Esophagus muscularis mucosa (tissue), 4 donors: ENCODE measurements around the gene SPATA33. TPM values are rescaled to one million over a fixed set of nuclear protein-coding genes. Genes with fewer than 3 reads are reported as not detected.
A peak's percentile ranks its signal among the peaks of the same experiment; 100 is the strongest.

Experiments
- DNase-seq: peaks from one replicate; pipeline ENCODE4 v3.0.0-alpha.2; 2017; ENCODE audit errors: extremely low spot score
- H3K27ac ChIP-seq, 4 donors: fragments of 200-600 bp; sonication (generic); replicated peaks in 1 of 4; 1 replicate in 3 of 4; 2 replicates in 1 of 4; pipeline ENCODE4 v1.5.1; 2016 to 2019; ENCODE audit warnings: mild to moderate bottlenecking in 1 of 4
- H3K27me3 ChIP-seq, 4 donors: fragments of 200-600 bp; sonication (generic); one replicate each; pipeline versions ENCODE4 v1.5.1 to v1.6.0; 2016 to 2019
- H3K36me3 ChIP-seq, 4 donors: fragments of 200-600 bp; sonication (generic); one replicate each; pipeline ENCODE4 v1.5.1; 2016 to 2019
- H3K4me1 ChIP-seq, 4 donors: fragments of 200-600 bp; sonication (generic); one replicate each; pipeline ENCODE4 v1.5.1; 2016 to 2019
- H3K4me3 ChIP-seq, 4 donors: fragments of 200-600 bp; sonication (generic); 1 replicate in 2 of 4; 2 replicates in 2 of 4; pipeline ENCODE4 v1.5.1; 2016 to 2019; ENCODE audit warnings: mild to moderate bottlenecking in 4 of 4, moderate library complexity in 1 of 4
- H3K9me3 ChIP-seq, 4 donors: fragments of 200-600 bp; sonication (generic); 1 replicate in 3 of 4; 2 replicates in 1 of 4; pipeline ENCODE4 v1.5.1; 2016 to 2019
- EP300 ChIP-seq: sonication (generic); formaldehyde crosslinking; IDR thresholded peaks from one replicate; pipeline ENCODE4 v1.6.1; 2017; ENCODE audit warnings: antibody characterized with exemption
- POLR2A ChIP-seq: fragments of 450-650 bp; IDR thresholded peaks from one replicate; pipeline ENCODE4 v1.6.1; 2017; ENCODE audit warnings: antibody characterized with exemption, moderate library complexity, mild to moderate bottlenecking, low read depth
- POLR2AphosphoS5 ChIP-seq, 2 donors: sonication (generic); formaldehyde crosslinking; IDR thresholded peaks; one replicate each; pipeline ENCODE4 v1.6.1; 2017; ENCODE audit warnings: antibody characterized with exemption in 2 of 2
- WGBS: methylation state at CpG from one replicate; pipeline ENCODE4 v1.1.5; 2018; 5-methylcytosine and 5-hydroxymethylcytosine counted together
- intact Hi-C: fragments of 100-400 bp; cut with DNase I; formaldehyde crosslinking; loops from one replicate; pipeline ENCODE4 v1.15.1; 2023
- total RNA-seq, 4 donors: library from RNA; depleted of rRNA; stranded (reverse); fragments of >200 nt; gene quantifications; one replicate each; pipeline versions ENCODE4 v1.1.0 to v1.2.1, GENCODE V29; 2016
- TF ChIP-seq, protein P1 (sequence below), 3 experiments: fragments of 200-600 bp in 2 of 3; fragments of 450-650 bp in 1 of 3; sonication (generic) in 2 of 3; IDR thresholded peaks; one replicate each; pipeline ENCODE4 v1.5.1; 2017 to 2019; ENCODE audit warnings: antibody characterized with exemption in 3 of 3, mild to moderate bottlenecking in 2 of 3, moderate library complexity in 1 of 3

The SPATA33 gene
- total RNA-seq, 4 donors from 2014 or later: 2.2 to 4.9 (median 3.6) TPM

DNA sequence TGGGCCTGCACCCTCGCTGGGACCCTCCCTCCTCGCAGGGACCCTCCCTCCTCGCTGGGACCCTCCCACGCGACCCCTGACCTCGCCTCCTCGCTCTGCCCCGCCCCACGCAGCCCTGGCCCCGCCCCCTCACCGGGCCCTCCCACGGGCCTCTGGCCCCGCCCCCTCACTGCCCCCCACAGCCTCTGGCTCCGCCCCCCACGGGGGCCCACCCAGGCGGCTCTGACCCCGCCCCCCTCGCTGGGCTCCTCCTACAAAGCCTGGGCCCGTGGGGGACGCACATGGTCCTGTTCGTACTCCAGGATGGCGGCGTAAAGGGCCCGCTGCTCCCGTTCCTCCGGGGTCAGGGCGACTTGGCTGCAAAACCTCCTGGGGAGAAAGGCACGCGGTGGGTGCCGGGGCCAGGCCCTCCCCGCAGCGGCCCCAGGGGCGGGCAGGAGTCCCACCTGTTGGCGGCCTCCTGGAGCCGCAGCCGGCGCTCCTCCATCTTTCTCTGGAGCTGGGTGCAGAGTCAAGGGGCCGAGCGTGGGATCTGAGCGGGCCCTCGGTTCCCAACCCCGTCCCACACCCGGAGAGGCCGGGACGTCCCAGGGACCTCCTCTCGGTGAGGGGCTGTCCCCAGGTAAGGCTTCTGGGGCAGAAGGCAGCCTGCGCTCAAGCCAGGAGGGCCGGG lies 54.1 kb downstream of the SPATA33 start:
- intact Hi-C loops: no loop called here
- H3K4me1 ChIP-seq: peaks cover 0 to 17% (median 13%) of the 10 kb centered on the region in 4 donors
- H3K27me3 ChIP-seq: peaks cover 0 to 18% (median 3%) of the 10 kb centered on the region in 4 donors
- H3K9me3 ChIP-seq: no peaks in the 10 kb centered on the region
- no peak for DNase-seq
- TF ChIP-seq POLR2AphosphoS5 (IDR thresholded peaks at IDR 0.05): no peak
- TF ChIP-seq EP300: no peak
- TF ChIP-seq, protein P1, sequence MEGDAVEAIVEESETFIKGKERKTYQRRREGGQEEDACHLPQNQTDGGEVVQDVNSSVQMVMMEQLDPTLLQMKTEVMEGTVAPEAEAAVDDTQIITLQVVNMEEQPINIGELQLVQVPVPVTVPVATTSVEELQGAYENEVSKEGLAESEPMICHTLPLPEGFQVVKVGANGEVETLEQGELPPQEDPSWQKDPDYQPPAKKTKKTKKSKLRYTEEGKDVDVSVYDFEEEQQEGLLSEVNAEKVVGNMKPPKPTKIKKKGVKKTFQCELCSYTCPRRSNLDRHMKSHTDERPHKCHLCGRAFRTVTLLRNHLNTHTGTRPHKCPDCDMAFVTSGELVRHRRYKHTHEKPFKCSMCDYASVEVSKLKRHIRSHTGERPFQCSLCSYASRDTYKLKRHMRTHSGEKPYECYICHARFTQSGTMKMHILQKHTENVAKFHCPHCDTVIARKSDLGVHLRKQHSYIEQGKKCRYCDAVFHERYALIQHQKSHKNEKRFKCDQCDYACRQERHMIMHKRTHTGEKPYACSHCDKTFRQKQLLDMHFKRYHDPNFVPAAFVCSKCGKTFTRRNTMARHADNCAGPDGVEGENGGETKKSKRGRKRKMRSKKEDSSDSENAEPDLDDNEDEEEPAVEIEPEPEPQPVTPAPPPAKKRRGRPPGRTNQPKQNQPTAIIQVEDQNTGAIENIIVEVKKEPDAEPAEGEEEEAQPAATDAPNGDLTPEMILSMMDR (IDR thresholded peaks at IDR 0.05): no peak
- no peak for TF ChIP-seq POLR2A
- peak overlapping the region; percentile 15 to 41 (median 22) for H3K4me3 ChIP-seq
- no peak overlapping the region for H3K27ac ChIP-seq
- whole genome bisulfite sequencing: 6% methylated on average over 25 of the region's 48 CpGs
- H3K36me3 ChIP-seq: peaks cover 0 to 16% (median 6%) of the 10 kb centered on the region in 4 donors

DNA sequence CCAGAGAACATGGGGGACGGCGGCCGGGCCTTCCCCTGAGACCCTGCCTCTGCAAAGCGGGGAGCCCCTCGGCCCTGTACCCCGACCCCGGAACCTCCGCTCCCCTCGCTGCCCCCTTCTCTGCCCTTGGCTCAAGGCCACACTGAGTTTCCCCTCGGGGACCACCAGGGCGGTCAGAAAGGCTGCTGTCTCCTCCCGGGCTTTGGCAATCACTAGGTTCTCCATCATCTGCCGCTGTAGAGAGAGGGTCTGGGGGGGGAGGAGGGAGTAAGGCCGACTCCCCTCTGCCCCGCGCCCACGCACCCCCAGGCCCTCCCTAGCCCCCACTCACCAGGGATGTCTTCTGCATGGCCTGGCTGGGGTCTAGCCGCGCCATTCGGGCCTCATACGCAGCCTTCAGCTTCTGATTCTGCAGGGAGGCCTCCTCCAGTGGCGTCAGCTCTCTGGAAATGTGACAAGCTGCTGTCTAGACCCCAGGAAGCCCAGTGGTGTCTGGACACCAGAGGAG lies 54.7 kb downstream of the SPATA33 start:
- TF ChIP-seq, protein P1 (IDR thresholded peaks at IDR 0.05): no peak
- TF ChIP-seq POLR2A (no peak), POLR2AphosphoS5 (IDR thresholded peaks at IDR 0.05) (no peak), EP300 (no peak)
- H3K27ac ChIP-seq: no peak overlapping the region
- DNase-seq: no peak
- peaks cover 0 to 18% (median 3%) of the 10 kb centered on the region in 4 donors for H3K27me3 ChIP-seq
- H3K36me3 ChIP-seq: peaks cover 0 to 16% (median 5%) of the 10 kb centered on the region in 4 donors
- H3K4me1 ChIP-seq: peaks cover 0 to 17% (median 13%) of the 10 kb centered on the region in 4 donors
- peak overlapping the region in 3 of 4 donors; percentile 18 to 41 (median 27) for H3K4me3 ChIP-seq
- intact Hi-C loops: no loop called here
- no peaks in the 10 kb centered on the region for H3K9me3 ChIP-seq
- no CpG with 5 or more reads among the region's 22 CpGs for WGBS

DNA sequence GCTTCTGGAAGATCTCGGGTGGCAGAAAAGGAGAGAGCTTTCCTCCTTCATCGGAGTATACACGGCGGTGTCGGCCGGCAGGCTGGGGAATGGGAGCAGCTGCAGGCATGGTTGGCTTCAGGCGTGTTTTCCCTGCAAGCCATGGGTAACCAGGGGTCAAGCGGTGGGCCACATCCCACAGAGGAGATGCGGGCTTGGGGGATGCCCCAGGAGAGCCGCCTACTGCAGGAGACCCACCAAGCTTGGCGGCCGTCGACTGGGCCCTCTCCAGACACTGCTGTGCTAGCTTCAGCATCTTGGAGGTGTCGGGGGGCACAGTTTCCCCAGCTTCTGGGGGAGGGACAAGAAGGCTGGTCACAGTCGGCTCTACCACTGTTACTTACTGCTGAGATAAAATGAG lies 58.9 kb downstream of the SPATA33 start:
- intact Hi-C loops: no loop called here
- Histone ChIP-seq H3K27me3 (peaks cover 0 to 18% (median 3%) of the 10 kb centered on the region in 4 donors), H3K9me3 (no peaks in the 10 kb centered on the region), H3K27ac (no peak overlapping the region), H3K36me3 (peaks cover 0 to 9% (median 3%) of the 10 kb centered on the region in 4 donors), H3K4me3 (no peak overlapping the region), H3K4me1 (peaks cover 8 to 32% (median 25%) of the 10 kb centered on the region in 4 donors)
- 91% methylated on average over 14 of the region's 15 CpGs for WGBS
- no peak for TF ChIP-seq POLR2A
- TF ChIP-seq POLR2AphosphoS5 (IDR thresholded peaks at IDR 0.05): no peak
- no peak for TF ChIP-seq EP300
- TF ChIP-seq, protein P1 (IDR thresholded peaks at IDR 0.05): no peak
- no peak for DNase-seq

DNA sequence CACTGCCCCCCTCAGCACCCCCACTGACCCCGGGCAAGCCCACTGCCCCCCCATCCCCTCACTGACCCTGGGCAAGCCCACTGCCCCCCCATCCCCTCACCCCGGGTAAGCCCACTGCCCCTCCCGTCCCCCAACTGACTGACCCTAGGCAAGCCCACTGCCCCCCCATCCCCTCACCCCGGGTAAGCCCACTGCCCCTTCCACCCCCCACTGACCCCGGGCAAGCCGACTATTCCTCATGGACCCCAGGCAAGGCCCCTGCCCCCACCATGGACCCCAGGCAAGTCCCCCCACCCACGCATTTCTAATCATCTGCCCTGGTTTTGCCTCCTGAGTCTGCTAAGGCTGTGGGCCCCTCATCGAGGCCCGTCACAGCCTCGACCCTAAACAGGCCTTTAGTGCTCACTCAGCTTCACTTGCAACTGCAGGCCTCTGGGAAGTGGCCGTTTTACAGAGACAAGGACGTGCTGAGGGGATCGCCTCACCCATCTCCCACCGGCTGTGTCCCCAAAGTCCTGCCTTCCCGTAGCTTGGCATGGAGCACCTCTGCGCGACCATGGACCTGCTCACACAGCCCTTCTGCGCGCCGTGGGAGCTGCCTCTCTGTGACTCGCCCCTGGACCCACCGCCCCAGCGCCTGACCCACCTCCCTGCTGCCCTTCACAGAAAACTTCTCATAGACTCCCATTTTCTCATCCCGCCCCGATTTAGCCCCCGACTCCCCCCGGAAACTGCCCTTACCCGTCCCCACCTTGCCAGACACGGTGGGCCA lies 59.5 kb downstream of the SPATA33 start:
- no peak overlapping the region for H3K27ac ChIP-seq
- H3K4me1 ChIP-seq: peaks cover 11 to 32% (median 22%) of the 10 kb centered on the region in 4 donors
- TF ChIP-seq, protein P1 (IDR thresholded peaks at IDR 0.05): no peak
- no peak for TF ChIP-seq EP300
- no peak for TF ChIP-seq POLR2AphosphoS5 (IDR thresholded peaks at IDR 0.05)
- no peak for TF ChIP-seq POLR2A
- H3K27me3 ChIP-seq: peaks cover 0 to 12% (median 2%) of the 10 kb centered on the region in 4 donors
- peaks cover 0 to 9% (median 3%) of the 10 kb centered on the region in 4 donors for H3K36me3 ChIP-seq
- WGBS: 88% methylated on average over 19 of the region's 29 CpGs
- no peaks in the 10 kb centered on the region for H3K9me3 ChIP-seq
- intact Hi-C loops: no loop called here
- H3K4me3 ChIP-seq: no peak overlapping the region
- no peak for DNase-seq
